Fibroblast of the aortic adventitia (primary cell): ENCODE results near the gene TBL1X. TPM values are rescaled to one million over a fixed set of nuclear protein-coding genes. Genes with fewer than 3 reads are reported as not detected.

ENCODE experiments used
- DNase-seq: peaks from one replicate; pipeline ENCODE4 v3.0.0-alpha.2; 2010; ENCODE audit warnings: low read depth
- H3K4me3 ChIP-seq: 2 replicates; pipeline ENCODE4 v1.5.1; 2011; ENCODE audit warnings: low read depth, mild to moderate bottlenecking, control low read depth, low read length, moderate library complexity
- total RNA-seq: library from RNA; depleted of rRNA; stranded (reverse); fragments of >200 nt; gene quantifications from 2 replicates; pipeline ENCODE4 v1.2.3, GENCODE V29; 2012; ENCODE audit warnings: low replicate concordance
- TF ChIP-seq, protein P1 (sequence below): IDR thresholded peaks from 2 replicates; pipeline ENCODE4 v1.5.1; 2011; ENCODE audit warnings: mild to moderate bottlenecking, low read length, control low read depth, inconsistent platforms; ENCODE audit not compliant: insufficient read depth

The TBL1X gene
- total RNA-seq, 1 donor: 15.6 TPM

DNA sequence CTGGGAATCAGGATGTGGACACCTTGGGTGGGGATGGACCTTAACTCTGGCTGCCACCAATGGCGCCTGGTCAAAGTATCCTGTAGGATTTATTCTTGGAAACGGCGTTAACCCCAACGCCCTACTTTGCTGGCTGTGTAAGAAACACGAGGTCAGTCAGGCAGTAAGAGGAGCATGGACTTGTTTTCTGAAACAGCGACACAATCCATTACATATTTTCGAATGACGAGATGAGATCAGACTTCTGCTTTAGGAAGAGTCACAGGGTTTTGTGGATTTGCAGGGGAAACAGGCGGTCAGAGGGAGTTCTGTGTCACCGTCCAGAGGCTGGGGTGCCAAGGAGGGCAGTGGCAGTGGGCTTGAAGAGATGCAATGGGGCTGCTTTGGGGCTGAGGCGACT is 92.2 kb downstream of the TBL1X start:
- no peak overlapping the region for H3K4me3 ChIP-seq
- TF ChIP-seq, protein P1, sequence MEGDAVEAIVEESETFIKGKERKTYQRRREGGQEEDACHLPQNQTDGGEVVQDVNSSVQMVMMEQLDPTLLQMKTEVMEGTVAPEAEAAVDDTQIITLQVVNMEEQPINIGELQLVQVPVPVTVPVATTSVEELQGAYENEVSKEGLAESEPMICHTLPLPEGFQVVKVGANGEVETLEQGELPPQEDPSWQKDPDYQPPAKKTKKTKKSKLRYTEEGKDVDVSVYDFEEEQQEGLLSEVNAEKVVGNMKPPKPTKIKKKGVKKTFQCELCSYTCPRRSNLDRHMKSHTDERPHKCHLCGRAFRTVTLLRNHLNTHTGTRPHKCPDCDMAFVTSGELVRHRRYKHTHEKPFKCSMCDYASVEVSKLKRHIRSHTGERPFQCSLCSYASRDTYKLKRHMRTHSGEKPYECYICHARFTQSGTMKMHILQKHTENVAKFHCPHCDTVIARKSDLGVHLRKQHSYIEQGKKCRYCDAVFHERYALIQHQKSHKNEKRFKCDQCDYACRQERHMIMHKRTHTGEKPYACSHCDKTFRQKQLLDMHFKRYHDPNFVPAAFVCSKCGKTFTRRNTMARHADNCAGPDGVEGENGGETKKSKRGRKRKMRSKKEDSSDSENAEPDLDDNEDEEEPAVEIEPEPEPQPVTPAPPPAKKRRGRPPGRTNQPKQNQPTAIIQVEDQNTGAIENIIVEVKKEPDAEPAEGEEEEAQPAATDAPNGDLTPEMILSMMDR: no peak
- DNase-seq: no peak

DNA sequence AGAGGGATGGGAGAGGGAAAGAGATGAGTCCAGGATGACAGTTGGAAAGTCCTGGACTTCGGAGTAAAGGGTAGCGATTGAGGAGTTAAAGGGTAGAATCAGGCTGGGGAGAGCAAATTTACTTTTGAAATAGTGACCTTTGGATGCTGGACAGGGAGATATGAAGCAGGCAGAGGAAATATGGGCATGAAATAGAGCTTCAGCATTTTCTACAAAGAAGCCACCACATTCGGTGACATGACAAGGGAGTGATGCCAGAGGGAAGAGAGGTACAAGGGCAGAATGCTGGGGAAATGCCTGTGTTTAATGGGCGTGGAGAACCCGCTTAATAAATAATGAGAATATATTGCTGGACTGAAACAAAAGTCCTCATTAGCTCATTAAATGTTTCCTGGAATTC is 92.7 kb downstream of the TBL1X start:
- TF ChIP-seq, protein P1: no peak
- no peak for DNase-seq
- no peak overlapping the region for H3K4me3 ChIP-seq

DNA sequence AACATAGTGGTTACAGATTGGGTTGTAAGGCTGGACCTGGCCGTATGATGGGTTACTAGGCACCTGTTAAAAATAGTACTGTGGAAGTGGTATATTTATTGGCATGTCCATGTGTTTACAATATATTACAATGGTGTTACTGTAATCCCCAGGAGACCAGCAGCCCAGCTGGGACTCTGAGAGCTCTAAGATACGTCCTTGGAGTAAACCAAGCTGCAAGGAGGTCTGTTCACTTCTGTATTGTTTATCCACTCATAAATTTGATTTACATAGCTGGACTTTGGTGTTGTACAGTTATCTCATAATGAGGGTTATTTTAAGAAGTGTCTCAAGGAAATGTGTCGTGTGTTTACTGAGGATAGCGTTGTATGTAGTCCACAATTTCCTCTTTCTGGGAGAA is 93.8 kb downstream of the TBL1X start:
- H3K4me3 ChIP-seq: no peak overlapping the region
- no peak for DNase-seq
- TF ChIP-seq, protein P1: no peak

DNA sequence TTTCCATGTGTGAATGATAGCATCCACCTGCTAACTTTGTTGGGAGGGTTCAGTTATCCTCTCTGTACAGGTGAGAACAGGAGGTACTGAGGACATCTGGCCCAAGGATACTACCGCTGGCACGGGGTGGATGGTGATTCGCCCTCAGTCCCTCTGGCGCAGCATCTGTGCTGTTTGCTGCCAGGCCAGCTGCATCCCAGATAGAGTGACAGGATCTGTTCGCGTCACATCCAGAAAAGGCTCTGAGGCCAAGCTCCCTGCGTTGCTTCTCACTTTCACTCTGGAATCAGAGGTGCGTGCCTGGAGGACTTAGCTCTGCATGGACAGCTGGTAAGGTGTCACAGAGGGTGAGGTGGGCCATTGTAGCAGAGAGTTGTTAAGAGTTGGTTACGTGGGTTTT is 95.4 kb downstream of the TBL1X start:
- TF ChIP-seq, protein P1: no peak
- DNase-seq: no peak
- no peak overlapping the region for H3K4me3 ChIP-seq

DNA sequence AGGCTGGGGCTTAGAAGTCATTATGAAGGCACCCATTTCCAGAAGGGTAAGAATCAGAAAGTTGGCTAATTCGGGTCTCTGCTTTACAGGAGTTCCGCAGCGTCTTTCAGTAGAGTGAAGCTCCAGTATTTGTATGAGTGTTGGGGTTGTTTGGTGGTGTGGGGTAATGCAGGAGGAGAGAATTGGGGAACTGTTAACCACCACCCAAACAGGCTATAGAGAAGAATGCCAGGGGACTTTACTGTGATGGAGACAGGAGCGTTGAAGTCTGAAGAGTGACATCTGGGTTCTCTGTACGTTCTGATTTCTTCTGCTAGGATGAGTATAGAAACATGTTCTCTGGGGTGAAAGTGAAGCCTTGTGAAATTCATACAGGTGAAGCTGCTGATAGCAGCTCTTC is 96.3 kb downstream of the TBL1X start:
- no peak overlapping the region for H3K4me3 ChIP-seq
- TF ChIP-seq, protein P1: no peak
- no peak for DNase-seq

DNA sequence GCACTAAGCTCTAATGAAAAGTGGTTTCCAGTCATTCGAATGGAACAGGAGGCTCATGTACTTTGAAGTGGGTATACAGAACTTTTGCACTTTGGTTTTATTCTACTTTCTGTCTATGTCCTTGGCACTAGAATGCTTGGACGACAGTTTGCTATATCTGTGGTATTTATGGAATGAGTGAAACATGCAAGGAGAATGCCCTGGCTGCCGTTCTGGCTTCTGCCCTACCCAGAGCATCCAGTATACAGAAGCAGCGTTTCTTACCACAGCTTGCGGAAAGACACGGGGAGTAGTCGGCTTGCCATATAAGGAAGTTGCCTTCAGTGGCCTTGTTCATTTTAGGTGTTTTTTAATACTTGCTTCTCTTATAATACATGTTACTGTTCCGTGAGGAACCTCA is 98.0 kb downstream of the TBL1X start:
- TF ChIP-seq, protein P1: no peak
- peak; percentile 74 for DNase-seq
- H3K4me3 ChIP-seq: no peak overlapping the region

DNA sequence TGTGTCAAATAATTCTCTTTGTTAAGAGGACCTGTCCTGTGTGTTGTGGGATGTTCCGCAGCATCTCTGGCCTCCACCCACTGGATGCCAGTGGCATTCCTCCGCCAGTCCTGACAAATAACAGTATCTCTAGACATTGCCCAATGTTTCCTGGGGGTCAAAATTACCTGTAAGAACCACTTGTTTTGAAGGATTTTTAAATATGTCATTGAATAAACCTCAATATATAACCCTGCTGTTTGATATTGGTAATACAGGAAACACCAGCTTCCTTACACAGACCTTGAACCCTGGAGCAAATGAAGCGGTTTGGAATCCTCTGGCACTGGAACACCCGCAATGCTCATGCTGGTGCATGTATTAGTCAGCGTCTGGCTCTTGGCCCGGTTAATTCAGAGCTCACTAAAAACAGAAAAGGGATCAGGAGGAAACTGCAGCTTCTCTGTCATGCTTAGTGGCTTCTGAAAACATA is 101.3 kb downstream of the TBL1X start:
- TF ChIP-seq, protein P1: no peak
- H3K4me3 ChIP-seq: no peak overlapping the region
- DNase-seq: peak; percentile 86
